NCI-H2107 treated with DMSO at 0.1 percent for 48 hours (cell line): ENCODE measurements around the gene LHX4.

Experiments used
- DNase-seq: peaks from one replicate; lab custom pipeline; 2025; ENCODE audit not compliant: unreplicated experiment; lab: John Stamatoyannopoulos, UW

Gene LHX4

DNA sequence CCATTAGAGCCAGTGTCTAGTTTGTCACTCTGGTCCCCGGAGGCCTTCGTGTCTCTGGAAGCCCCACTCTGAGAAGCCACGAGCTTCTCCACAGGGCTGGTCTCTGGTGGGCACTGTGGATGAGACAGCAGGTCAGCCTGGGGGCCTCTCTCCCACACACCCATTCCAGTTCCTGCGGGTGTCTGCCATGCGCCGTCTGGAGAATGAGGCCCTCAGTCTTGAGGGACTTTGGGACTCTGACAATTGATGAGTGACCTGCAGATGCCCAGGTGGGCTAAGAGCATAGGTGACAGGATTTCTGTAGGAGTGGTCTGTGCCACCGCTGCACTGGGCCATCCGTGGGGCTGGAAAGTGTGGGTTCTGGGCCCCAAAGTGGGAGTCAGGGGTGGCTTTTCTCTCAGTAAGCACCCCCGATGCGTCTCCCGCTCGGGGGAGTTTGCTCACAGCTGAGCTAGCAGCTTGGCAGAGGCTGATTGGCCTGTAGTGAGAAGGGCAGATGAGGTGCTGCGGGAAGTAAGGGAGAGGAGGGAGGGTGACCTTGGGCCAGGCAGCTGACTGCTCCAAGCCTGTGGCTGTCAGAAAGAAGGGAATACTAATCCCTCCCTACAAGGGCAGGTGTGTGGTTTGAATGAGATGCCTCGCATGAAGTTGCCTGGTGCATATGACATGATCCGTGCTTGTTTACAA lies 26.4 kb downstream of the LHX4 start:
- DNase-seq = peak; percentile 36

GRCh38 chr1:180257028-180257386 lies 26.9 kb downstream of the LHX4 start:
- no peak for DNase-seq

DNA sequence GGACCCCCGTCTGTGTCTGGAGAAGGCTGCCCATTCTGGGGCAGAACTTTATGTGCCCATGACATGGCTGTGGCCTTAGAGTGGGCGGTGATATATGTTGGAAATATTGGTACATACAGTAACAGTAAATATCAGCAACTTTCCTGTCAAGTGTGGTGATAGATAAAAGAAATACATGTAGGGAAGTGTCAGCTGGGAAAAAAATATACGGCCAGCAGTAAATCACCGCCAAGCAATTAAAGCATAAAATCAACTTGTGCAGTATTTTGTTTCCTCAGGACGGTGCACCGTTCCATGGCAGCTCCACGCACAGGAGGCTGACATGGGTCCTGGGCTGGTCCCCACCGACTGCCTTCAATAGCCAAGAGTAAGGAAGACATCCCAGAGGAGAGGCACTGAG lies 27.4 kb downstream of the LHX4 start:
- no peak for DNase-seq

GRCh38 chr1:180258290-180258689 lies 28.2 kb downstream of the LHX4 start:
- no peak for DNase-seq

GRCh38 chr1:180258935-180259334 lies 28.9 kb downstream of the LHX4 start:
- no peak for DNase-seq

DNA sequence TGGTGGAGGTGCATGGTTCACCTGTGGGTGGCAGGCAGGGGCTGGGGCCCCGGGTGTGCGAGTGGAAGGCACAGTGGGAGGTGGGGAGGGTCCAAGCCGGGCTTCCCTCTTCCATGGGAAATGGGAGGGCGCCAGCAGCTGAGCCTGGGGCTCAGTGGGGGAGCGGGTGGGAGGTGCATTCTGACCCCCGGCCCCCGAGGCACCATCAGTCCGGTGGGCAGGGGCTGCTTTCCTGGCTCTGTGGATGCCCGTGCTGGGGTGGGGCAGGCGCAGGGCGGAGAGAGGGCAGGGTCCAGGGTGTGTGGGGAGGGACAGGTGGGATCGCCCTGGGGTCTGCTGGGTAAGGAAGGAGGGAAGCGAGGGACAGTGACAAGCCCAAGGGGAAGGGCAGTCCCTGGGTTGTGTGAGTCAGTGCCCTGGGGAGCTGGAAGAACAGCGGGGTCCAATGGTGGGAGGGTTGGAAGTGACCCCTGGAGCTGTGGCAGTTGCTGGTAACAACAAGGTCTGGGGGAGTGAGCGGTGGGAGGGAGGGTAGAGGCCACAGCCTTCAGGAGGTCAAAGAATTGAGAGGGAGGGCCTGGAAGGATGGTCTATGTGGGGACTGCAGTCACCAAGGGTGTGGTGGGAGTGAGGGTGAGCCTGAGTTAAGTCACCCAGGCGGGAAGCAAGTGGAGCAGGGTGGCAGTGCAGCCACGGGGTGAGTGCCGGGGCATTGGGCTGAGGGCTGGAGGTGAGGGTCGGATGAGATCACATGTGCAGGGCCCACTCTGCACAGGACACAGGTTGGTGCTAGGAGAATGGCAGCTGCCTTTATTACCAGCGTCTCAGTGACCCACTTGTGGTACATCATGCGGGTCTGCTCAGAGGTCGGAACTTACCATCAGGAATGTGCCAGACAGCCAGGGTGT lies 29.6 kb downstream of the LHX4 start:
- no peak for DNase-seq

GRCh38 chr1:180260541-180260940 lies 30.5 kb downstream of the LHX4 start:
- no peak for DNase-seq

DNA sequence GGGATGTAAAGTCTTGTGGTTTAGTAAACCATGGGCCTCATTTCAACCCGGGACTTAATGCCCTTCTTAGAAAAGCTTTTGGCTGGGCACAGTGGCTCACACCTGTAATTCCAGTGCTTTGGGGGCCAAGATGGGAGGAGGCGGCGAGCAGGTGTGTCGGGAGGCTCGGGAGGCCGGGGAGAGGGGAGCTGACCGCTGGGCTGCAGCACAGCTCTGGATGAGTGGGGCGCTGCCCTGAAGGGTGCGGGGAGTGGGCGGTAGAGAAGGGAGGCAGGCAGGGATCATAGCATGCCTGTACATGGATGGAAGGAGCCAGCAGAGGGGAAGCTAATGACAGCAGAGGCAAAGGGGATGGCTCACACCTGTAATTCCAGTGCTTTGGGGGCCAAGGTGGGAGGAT lies 31.0 kb downstream of the LHX4 start:
- DNase-seq = no peak

- no peak for DNase-seq
These were observed 31.6 kb downstream of the LHX4 start for GRCh38 chr1:180261524-180262155.

DNA sequence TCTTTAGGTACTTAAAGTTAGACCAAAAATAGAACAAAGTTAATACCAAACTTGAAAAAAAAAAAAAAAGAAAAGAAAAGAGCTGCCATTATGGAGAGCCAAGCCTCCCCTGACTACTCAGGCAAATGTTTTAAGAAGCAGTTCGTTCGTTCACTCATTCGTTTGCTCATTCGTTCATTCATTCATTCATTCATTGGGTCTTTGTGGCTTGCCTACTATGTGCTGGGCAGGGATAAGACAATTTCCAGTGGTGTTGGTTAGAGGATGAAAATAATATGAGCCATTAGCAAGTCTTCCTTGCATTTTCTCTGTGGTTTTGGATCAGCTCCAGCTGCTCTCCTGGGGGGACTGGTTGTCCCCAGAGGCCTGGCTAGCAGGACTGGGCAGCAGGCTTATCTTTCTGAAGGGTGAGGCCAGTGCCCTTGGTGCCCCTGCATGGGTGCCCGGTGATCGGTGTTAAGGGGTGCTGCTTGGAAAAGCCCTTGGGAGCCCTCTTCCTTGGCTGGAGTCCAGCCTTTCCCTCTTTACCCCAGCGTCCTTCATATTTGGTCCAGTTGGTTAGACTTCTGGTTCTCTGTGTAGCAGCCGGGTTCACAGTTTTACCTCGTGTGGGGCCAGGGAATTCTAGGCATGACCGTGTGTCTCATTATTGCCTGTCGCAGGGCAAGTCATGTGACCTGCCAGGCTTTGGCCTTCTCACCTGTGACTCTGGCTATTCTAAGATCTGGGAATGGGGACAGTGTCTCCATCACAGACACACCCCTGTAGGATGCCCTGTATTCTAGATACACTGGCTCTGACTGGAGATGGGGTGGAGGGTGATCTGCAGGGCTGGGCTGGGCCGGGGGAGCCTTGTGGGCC lies 32.8 kb downstream of the LHX4 start:
- no peak for DNase-seq

DNA sequence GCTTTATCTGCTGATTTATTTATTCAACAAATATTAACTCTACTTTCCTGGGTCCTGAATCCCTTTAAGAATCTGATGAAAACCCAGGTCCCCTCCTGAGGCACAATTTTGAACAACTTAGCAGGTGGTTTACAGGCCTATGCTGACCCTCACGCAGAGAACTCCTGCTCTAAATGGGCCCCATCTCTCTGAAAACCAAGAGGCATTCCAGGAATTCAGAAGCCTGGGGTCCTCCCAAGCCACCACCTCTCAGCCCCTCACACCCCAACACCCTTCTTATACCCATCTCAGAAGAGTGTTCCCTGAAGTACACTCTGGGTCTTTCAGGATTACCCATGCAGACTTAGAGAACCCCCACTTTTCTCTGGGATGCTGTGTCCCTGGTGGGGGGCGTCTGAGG lies 34.5 kb downstream of the LHX4 start:
- no peak for DNase-seq

DNA sequence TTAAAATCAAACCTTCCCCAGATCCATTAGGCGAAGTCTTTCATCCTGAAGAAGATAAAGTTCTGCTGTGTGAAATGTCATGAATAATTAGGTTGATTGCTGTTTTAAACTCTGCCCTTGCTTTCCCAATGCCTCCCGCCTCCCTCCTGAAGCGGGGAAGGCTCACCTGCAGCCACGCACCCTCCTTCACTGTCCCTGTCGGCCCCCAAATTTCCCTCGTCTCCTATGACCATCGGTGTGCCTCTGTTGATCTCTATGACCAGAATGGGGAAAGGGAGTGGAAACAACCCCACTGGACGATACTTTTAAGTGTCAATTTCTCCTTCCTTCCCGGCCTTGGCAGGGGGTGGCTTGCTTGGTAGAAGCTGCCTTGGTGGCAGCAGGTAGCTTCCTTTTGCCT lies 35.1 kb downstream of the LHX4 start:
- DNase-seq = no peak

GRCh38 chr1:180265871-180266270 lies 35.8 kb downstream of the LHX4 start:
- no peak for DNase-seq

DNA sequence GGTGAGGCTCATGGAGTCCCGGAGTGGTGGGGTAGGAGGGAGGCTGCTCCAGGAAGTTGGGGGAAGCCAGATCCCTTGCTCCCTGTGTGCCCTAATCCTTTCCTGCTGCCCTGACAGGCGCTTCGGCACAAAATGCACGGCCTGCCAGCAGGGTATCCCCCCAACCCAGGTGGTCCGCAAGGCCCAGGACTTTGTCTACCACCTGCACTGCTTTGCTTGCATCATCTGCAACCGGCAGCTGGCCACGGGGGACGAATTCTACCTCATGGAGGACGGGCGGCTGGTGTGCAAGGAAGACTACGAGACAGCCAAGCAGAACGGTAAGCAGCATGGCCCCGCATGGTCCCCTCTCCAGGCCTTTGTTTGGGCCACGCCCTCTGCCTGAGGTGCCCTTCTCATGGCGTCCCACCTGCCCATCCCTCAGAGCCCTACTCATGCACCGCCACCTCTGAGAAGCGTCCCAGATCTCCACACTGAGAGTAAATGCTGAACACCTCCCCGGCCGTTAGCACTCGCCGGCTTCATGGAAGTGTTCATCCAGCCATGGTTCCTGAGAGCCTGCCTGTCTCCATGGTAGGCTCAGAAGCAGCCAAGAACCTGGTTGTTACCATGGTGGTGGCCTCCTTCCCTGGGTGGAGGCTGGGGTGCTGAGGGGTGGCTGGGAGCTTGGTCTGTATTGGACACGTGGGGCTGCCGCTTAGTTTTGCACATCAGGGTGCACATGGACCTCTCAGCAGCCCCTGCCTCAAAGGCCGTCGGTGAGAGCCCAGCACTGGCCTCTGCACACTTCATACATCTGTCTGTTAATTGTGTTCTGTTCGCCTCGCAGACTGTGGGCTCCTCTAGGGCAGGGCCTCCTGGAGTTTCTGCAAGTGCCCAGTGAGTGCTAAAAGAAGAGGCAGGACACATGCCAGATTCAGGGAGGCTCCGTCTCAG lies 36.5 kb downstream of the LHX4 start:
- DNase-seq = no peak

GRCh38 chr1:180267211-180267561 lies 37.1 kb downstream of the LHX4 start:
- no peak for DNase-seq

DNA sequence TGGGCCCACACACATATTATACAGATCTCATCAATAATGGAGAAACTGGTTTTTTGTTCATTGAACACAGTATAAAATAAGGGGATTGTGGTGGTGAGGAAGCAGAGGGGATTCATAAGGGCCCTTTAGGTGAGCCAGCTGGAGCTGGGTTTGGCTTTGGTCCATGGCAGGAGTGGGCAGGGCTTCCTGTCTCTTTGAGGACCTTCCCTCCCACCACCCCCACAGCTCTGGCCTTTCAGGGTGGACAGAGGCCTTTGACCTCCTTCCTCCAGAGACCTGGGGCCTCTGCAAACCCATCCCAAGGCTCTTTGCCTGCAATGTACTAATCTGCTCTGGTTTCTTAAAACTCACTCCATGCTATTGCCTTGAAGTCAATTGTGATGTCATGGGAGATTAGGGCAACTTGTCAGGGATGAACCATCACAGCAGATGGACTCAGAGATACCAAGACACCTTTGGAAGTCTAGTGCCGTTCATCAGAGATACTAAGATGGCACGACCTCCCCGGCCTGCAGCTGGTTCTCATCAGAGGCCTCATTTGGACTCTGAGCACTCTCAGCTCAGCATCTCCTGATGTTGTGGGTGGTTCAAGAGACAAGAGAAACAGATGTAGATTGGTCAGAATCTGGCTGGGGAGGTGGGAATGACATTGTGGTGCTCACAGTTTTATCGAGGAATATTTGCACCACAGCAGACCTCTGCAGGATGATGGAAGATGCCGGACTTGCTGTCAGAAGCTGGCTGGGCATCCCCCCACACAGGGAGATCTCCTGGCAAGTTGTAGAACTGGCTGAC lies 37.9 kb downstream of the LHX4 start:
- no peak for DNase-seq

GRCh38 chr1:180268556-180269075 lies 38.6 kb downstream of the LHX4 start:
- DNase-seq = peak; percentile 39

DNA sequence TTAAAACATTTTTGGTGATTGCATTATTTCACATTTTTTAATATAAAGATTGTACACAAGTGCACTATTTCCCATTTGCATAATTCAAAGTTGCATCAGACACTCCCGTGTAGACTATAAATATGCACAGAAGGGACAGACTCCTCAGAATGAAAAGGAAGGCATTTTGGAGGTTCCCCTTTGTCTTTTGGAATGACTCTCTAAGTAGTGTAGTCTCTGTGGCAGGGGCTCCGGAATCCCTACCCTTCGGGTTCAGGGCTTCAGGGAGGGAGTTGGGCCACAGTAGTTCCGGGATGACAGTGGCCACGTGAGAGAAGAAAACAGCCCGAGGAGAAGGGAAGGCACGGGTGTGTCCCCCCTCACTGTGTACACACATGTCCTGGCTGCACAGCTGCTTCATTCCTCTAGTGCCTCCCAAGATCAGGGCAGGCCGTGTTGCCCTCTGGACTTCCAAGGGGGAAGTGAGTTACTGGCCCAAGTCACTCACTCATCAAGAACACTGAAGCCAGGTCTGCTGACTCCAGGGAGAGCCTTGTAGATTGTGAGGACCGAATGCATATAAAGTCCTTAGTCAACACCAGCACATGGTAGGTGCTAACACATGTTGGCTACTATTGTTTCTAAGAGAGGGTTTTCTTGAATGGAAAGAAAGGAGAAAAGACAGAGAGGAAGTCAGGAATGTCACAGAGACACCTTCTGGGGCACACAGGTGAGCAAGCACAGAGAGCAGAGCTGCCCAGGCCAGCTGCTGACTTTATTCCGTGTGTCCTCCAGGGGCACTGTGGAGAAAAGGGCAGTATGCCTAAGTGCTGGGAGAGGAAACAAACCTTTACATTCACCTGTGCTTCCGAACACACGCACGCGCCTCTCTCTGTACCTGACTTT lies 39.8 kb downstream of the LHX4 start:
- peak; percentile 48 for DNase-seq
